A673 (cell line): ENCODE data around the gene OSBPL1A. TPM values are rescaled to one million over a fixed set of nuclear protein-coding genes. Genes with fewer than 3 reads are reported as not detected.
A peak's percentile ranks its signal among the peaks of the same experiment; 100 is the strongest.

Experiments used
- BruUV-seq: library from RNA; stranded (reverse); fragments of 400-500 nt; replicated peaks from 2 replicates; lab custom pipeline; 2021; lab: Mats Ljungman, UMichigan
- CTCF ChIA-PET: fragments of 300-600 bp; sonication (Branson Sonifier 250); formaldehyde crosslinking; loops from one replicate; lab custom pipeline; 2022; ENCODE audit warnings: antibody characterized with exemption; lab: Charles Lee
- POLR2A ChIA-PET: fragments of 300-600 bp; sonication (Branson Sonifier 250); formaldehyde crosslinking; loops from one replicate; lab custom pipeline; 2022; ENCODE audit warnings: antibody characterized with exemption; ENCODE audit not compliant: low non-redundant PET; lab: Charles Lee
- DNase-seq: peaks from one replicate; pipeline ENCODE4 v3.0.0-alpha.2; 2015; ENCODE audit warnings: low spot score
- H3K27ac ChIP-seq: fragments of 200-600 bp; sonication (generic); 2 replicates; pipeline ENCODE4 v1.5.1; 2016; ENCODE audit warnings: mixed run types, low read depth, mild to moderate bottlenecking, mixed read lengths, antibody characterized with exemption, low read length; ENCODE audit not compliant: poor library complexity, severe bottlenecking
- H3K27me3 ChIP-seq: fragments of 200-600 bp; sonication (generic); replicated peaks from 2 replicates; pipeline ENCODE4 v1.6.1; 2017; ENCODE audit warnings: mixed run types, low read depth, mild to moderate bottlenecking, mixed read lengths, antibody characterized with exemption, low read length; ENCODE audit not compliant: insufficient read depth, poor library complexity
- H3K36me3 ChIP-seq: fragments of 200-600 bp; sonication (generic); 2 replicates; pipeline ENCODE4 v1.6.1; 2016; ENCODE audit warnings: mixed run types, mild to moderate bottlenecking, mixed read lengths, antibody characterized with exemption, low read length; ENCODE audit not compliant: insufficient read depth, poor library complexity, severe bottlenecking
- H3K4me1 ChIP-seq: fragments of 200-600 bp; sonication (generic); 2 replicates; pipeline ENCODE4 v1.6.1; 2017; ENCODE audit warnings: mixed run types, mild to moderate bottlenecking, mixed read lengths, antibody characterized with exemption, low read length; ENCODE audit not compliant: insufficient read depth, poor library complexity, severe bottlenecking
- H3K4me3 ChIP-seq: fragments of 200-600 bp; sonication (generic); 2 replicates; pipeline ENCODE4 v1.5.1; 2016; ENCODE audit warnings: low read depth, mixed run types, mild to moderate bottlenecking, mixed read lengths, low read length; ENCODE audit not compliant: poor library complexity, severe bottlenecking
- H3K9me3 ChIP-seq: fragments of 200-600 bp; sonication (generic); 2 replicates; pipeline ENCODE4 v1.6.1; 2016; ENCODE audit warnings: mixed run types, low read depth, mild to moderate bottlenecking, mixed read lengths, antibody characterized with exemption, low read length; ENCODE audit not compliant: poor library complexity, severe bottlenecking
- EZH2 ChIP-seq: fragments of 200-600 bp; sonication (generic); IDR thresholded peaks from 2 replicates; pipeline ENCODE4 v1.6.1; 2017; ENCODE audit warnings: borderline replicate concordance, low read depth, mild to moderate bottlenecking, mixed read lengths, antibody characterized with exemption, low read length; ENCODE audit not compliant: poor library complexity, severe bottlenecking
- intact Hi-C: fragments of 100-400 bp; cut with micrococcal nuclease; formaldehyde crosslinking; loops from one replicate; pipeline ENCODE4 v1.10.0; 2022; ENCODE audit not compliant: unreplicated experiment
- total RNA-seq: library from RNA; stranded (reverse); gene quantifications from 2 replicates; pipeline ENCODE4 v1.2.3, GENCODE V29; 2021
- TF ChIP-seq, protein P1 (sequence below): fragments of 300-800, 200-600 bp; sonication (generic); conservative IDR thresholded peaks from 2 replicates; pipeline ENCODE4 v1.5.1; 2017; ENCODE audit warnings: low read depth, mild to moderate bottlenecking, antibody characterized with exemption, low read length, moderate library complexity, mixed read lengths

The OSBPL1A gene
- total RNA-seq, 1 experiment from 2014 or later = 26.1 TPM

DNA sequence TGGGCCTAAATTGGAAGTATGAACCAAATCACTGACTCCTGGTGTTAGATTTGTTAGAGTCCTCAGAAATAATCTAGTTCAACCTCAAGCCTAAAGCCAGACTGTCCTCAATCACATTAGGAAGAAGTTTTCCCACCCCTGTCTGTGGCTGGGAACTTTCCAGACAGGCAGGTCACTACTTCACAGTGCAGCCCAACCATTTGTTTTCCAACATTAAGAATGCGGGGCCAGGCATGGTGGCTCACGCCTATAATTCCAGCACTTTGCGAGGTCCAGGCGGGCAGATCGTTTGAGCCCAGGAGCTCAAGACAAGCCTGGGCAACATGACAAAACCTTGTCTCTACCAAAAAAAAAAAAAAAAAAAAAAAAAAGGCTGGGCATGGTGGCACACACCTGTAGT is 5.5 kb upstream of the OSBPL1A start:
- ChIA-PET CTCF (no interaction called here), POLR2A (no interaction called here)
- intact Hi-C loops = no loop called here
- no peaks in the 10 kb centered on the region for H3K9me3 ChIP-seq
- BruUV-seq = no TSS peak
- no peaks in the 10 kb centered on the region for H3K36me3 ChIP-seq
- no peak for TF ChIP-seq EZH2
- TF ChIP-seq, protein P1, sequence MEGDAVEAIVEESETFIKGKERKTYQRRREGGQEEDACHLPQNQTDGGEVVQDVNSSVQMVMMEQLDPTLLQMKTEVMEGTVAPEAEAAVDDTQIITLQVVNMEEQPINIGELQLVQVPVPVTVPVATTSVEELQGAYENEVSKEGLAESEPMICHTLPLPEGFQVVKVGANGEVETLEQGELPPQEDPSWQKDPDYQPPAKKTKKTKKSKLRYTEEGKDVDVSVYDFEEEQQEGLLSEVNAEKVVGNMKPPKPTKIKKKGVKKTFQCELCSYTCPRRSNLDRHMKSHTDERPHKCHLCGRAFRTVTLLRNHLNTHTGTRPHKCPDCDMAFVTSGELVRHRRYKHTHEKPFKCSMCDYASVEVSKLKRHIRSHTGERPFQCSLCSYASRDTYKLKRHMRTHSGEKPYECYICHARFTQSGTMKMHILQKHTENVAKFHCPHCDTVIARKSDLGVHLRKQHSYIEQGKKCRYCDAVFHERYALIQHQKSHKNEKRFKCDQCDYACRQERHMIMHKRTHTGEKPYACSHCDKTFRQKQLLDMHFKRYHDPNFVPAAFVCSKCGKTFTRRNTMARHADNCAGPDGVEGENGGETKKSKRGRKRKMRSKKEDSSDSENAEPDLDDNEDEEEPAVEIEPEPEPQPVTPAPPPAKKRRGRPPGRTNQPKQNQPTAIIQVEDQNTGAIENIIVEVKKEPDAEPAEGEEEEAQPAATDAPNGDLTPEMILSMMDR = no peak
- H3K4me1 ChIP-seq = peaks cover 6% of the 10 kb centered on the region
- no peak overlapping the region for H3K27ac ChIP-seq
- no peak overlapping the region for H3K4me3 ChIP-seq
- no peak for DNase-seq
- no peaks in the 10 kb centered on the region for H3K27me3 ChIP-seq

- H3K9me3 ChIP-seq = no peaks in the 10 kb centered on the region
- ChIA-PET POLR2A (no interaction called here), CTCF (no interaction called here)
- no TSS peak for BruUV-seq
- TF ChIP-seq, protein P1 = peak; percentile 42
- TF ChIP-seq EZH2 = no peak
- H3K36me3 ChIP-seq = no peaks in the 10 kb centered on the region
- no peak overlapping the region for H3K27ac ChIP-seq
- no peak overlapping the region for H3K4me3 ChIP-seq
- no peak for DNase-seq
- H3K27me3 ChIP-seq = no peaks in the 10 kb centered on the region
- intact Hi-C loops = no loop called here
- peaks cover 6% of the 10 kb centered on the region for H3K4me1 ChIP-seq
Observed at GRCh38 chr18:24402209-24402785, 4.7 kb upstream of the OSBPL1A start.

GRCh38 chr18:24400587-24400986 is 3.0 kb upstream of the OSBPL1A start:
- TF ChIP-seq EZH2 = no peak
- TF ChIP-seq, protein P1 = no peak
- Histone ChIP-seq H3K4me3 (no peak overlapping the region), H3K9me3 (no peaks in the 10 kb centered on the region), H3K27me3 (no peaks in the 10 kb centered on the region), H3K4me1 (peaks cover 14% of the 10 kb centered on the region), H3K36me3 (no peaks in the 10 kb centered on the region), H3K27ac (no peak overlapping the region)
- no peak for DNase-seq
- ChIA-PET POLR2A (no interaction called here), CTCF (no interaction called here)
- intact Hi-C loops = no loop called here
- no TSS peak for BruUV-seq
